ENCODE results near the gene TPSB2.
"Not testable (repeated sequence)": the region's sequence is repeated elsewhere in the genome, so short reads cannot be mapped to it uniquely, and the experiment has no call there.

TPSB2 gene

GRCh38 chr16:1225728-1226311 lies 4.2 kb downstream of the TPSB2 start:
- peaks cover 0 to 11% of the 10 kb centered on the region in 2 experiments for H3K27me3 ChIP-seq (ENCODE audit: control insufficient read depth in 1 of 2, insufficient read depth in 1 of 2, low read length in 2 of 2)
- H3K4me3 ChIP-seq (ENCODE audit: insufficient read depth in 1 of 2, low read depth in 1 of 2, low read length in 2 of 2); H2BK120ac ChIP-seq (ENCODE audit: low read depth, low read length); H2BK5ac ChIP-seq (ENCODE audit: low read depth, low read length, poor library complexity, severe bottlenecking); H4K91ac ChIP-seq (ENCODE audit: low read length); H3K4me1 ChIP-seq (ENCODE audit: control insufficient read depth, insufficient read depth, low read depth, low read length); H3K79me1 ChIP-seq (replicated peaks; ENCODE audit: low read length, poor library complexity, severe bottlenecking); H3K9ac ChIP-seq (ENCODE audit: low read length); H4K8ac ChIP-seq (ENCODE audit: low read length); H2AFZ ChIP-seq (ENCODE audit: low read depth, low read length); H2BK15ac ChIP-seq (ENCODE audit: low read depth, poor library complexity, severe bottlenecking); H3K18ac ChIP-seq (ENCODE audit: low read depth in 1 of 2, low read length in 2 of 2); H3K4ac ChIP-seq (ENCODE audit: low read depth in 1 of 2, low read length in 2 of 2); H3K27ac ChIP-seq (ENCODE audit: low read length, poor library complexity, severe bottlenecking); H3K36me3 ChIP-seq (ENCODE audit: control insufficient read depth in 1 of 2, insufficient read depth in 2 of 2, low read depth in 1 of 2, low read length in 2 of 2); H3K14ac ChIP-seq (ENCODE audit: low read length in 2 of 2); H3K23ac ChIP-seq (ENCODE audit: low read length in 2 of 2); H3K4me2 ChIP-seq (ENCODE audit: low read length, poor library complexity, severe bottlenecking); DNase-seq; H3K9me3 ChIP-seq (ENCODE audit: control insufficient read depth, low read length); H2AK5ac ChIP-seq (ENCODE audit: low read length, severe bottlenecking); H2BK12ac ChIP-seq (ENCODE audit: low read length in 2 of 2): not testable (repeated sequence)
- WGBS = 72% methylated on average over 19 of the region's 24 CpGs

- no peak within 1 kb of the TSS for H3K14ac ChIP-seq (ENCODE audit: low read length in 2 of 2)
- H2BK12ac ChIP-seq (ENCODE audit: low read length in 2 of 2) = no peak within 1 kb of the TSS
- no peaks in the 10 kb centered on the region for H3K4me1 ChIP-seq (ENCODE audit: control insufficient read depth, insufficient read depth, low read depth, low read length)
- peaks cover 0 to 11% of the 10 kb centered on the region in 2 experiments for H3K27me3 ChIP-seq (ENCODE audit: control insufficient read depth in 1 of 2, insufficient read depth in 1 of 2, low read length in 2 of 2)
- H3K4me3 ChIP-seq (ENCODE audit: insufficient read depth in 1 of 2, low read depth in 1 of 2, low read length in 2 of 2) = no peak within 1 kb of the TSS
- DNase-seq = no peak
- peaks cover 0 to 3% of the 10 kb centered on the region in 2 experiments for H3K36me3 ChIP-seq (ENCODE audit: control insufficient read depth in 1 of 2, insufficient read depth in 2 of 2, low read depth in 1 of 2, low read length in 2 of 2)
- no peak within 1 kb of the TSS for H3K18ac ChIP-seq (ENCODE audit: low read depth in 1 of 2, low read length in 2 of 2)
- H2BK5ac ChIP-seq (ENCODE audit: low read depth, low read length, poor library complexity, severe bottlenecking) = no peak within 1 kb of the TSS
- no peak within 1 kb of the TSS for H3K9ac ChIP-seq (ENCODE audit: low read length)
- H4K91ac ChIP-seq (ENCODE audit: low read length) = no peak within 1 kb of the TSS
- no peak within 1 kb of the TSS for H2BK15ac ChIP-seq (ENCODE audit: low read depth, poor library complexity, severe bottlenecking)
- H2BK120ac ChIP-seq (ENCODE audit: low read depth, low read length) = no peak within 1 kb of the TSS
- H3K79me1 ChIP-seq (replicated peaks; ENCODE audit: low read length, poor library complexity, severe bottlenecking) = no peaks in the 10 kb centered on the region
- no peak within 1 kb of the TSS for H2AK5ac ChIP-seq (ENCODE audit: low read length, severe bottlenecking)
- no peak within 1 kb of the TSS for H4K8ac ChIP-seq (ENCODE audit: low read length)
- H3K23ac ChIP-seq (ENCODE audit: low read length in 2 of 2) = no peak within 1 kb of the TSS
- no peak within 1 kb of the TSS for H3K27ac ChIP-seq (ENCODE audit: low read length, poor library complexity, severe bottlenecking)
- WGBS = 69% methylated on average over 10 of the region's 10 CpGs
- H3K4me2 ChIP-seq (ENCODE audit: low read length, poor library complexity, severe bottlenecking) = no peak within 1 kb of the TSS
- H2AFZ ChIP-seq (ENCODE audit: low read depth, low read length) = no peak within 1 kb of the TSS
- no peak within 1 kb of the TSS for H3K4ac ChIP-seq (ENCODE audit: low read depth in 1 of 2, low read length in 2 of 2)
- no peaks in the 10 kb centered on the region for H3K9me3 ChIP-seq (ENCODE audit: control insufficient read depth, low read length)
These were observed 4.9 kb downstream of the TPSB2 start, which contains the start of gene TPSG1 for GRCh38 chr16:1225051-1225451. TPSG1 (minus strand) TSS chr16:1225268; CDS start chr16:1225252, 16 bp downstream.

GRCh38 chr16:1224558-1224957 lies 5.4 kb downstream of the TPSB2 start:
- no peak for DNase-seq
- H3K18ac ChIP-seq (ENCODE audit: low read depth in 1 of 2, low read length in 2 of 2) = no peak overlapping the region
- no peak overlapping the region for H2AFZ ChIP-seq (ENCODE audit: low read depth, low read length)
- H3K9ac ChIP-seq (ENCODE audit: low read length) = no peak overlapping the region
- no peak overlapping the region for H3K27ac ChIP-seq (ENCODE audit: low read length, poor library complexity, severe bottlenecking)
- no peaks in the 10 kb centered on the region for H3K79me1 ChIP-seq (replicated peaks; ENCODE audit: low read length, poor library complexity, severe bottlenecking)
- no peak overlapping the region for H2BK15ac ChIP-seq (ENCODE audit: low read depth, poor library complexity, severe bottlenecking)
- H2AK5ac ChIP-seq (ENCODE audit: low read length, severe bottlenecking) = no peak overlapping the region
- no peak overlapping the region for H3K23ac ChIP-seq (ENCODE audit: low read length in 2 of 2)
- no peak overlapping the region for H3K14ac ChIP-seq (ENCODE audit: low read length in 2 of 2)
- H3K4me3 ChIP-seq (ENCODE audit: insufficient read depth in 1 of 2, low read depth in 1 of 2, low read length in 2 of 2) = no peak overlapping the region
- whole genome bisulfite sequencing = 76% methylated on average over 9 of the region's 9 CpGs
- peaks cover 0 to 3% of the 10 kb centered on the region in 2 experiments for H3K36me3 ChIP-seq (ENCODE audit: control insufficient read depth in 1 of 2, insufficient read depth in 2 of 2, low read depth in 1 of 2, low read length in 2 of 2)
- no peak overlapping the region for H4K91ac ChIP-seq (ENCODE audit: low read length)
- H4K8ac ChIP-seq (ENCODE audit: low read length) = no peak overlapping the region
- no peak overlapping the region for H2BK120ac ChIP-seq (ENCODE audit: low read depth, low read length)
- H3K27me3 ChIP-seq (ENCODE audit: control insufficient read depth in 1 of 2, insufficient read depth in 1 of 2, low read length in 2 of 2) = peaks cover 0 to 11% of the 10 kb centered on the region in 2 experiments
- H2BK12ac ChIP-seq (ENCODE audit: low read length in 2 of 2) = no peak overlapping the region
- H2BK5ac ChIP-seq (ENCODE audit: low read depth, low read length, poor library complexity, severe bottlenecking) = no peak overlapping the region
- no peak overlapping the region for H3K4me2 ChIP-seq (ENCODE audit: low read length, poor library complexity, severe bottlenecking)
- no peaks in the 10 kb centered on the region for H3K9me3 ChIP-seq (ENCODE audit: control insufficient read depth, low read length)
- H3K4me1 ChIP-seq (ENCODE audit: control insufficient read depth, insufficient read depth, low read depth, low read length) = no peaks in the 10 kb centered on the region
- H3K4ac ChIP-seq (ENCODE audit: low read depth in 1 of 2, low read length in 2 of 2) = no peak overlapping the region

- no peak overlapping the region for H3K23ac ChIP-seq (ENCODE audit: low read length in 2 of 2)
- no peak overlapping the region for H2BK5ac ChIP-seq (ENCODE audit: low read depth, low read length, poor library complexity, severe bottlenecking)
- no peak overlapping the region for H3K9ac ChIP-seq (ENCODE audit: low read length)
- DNase-seq = no peak
- H3K4me3 ChIP-seq (ENCODE audit: insufficient read depth in 1 of 2, low read depth in 1 of 2, low read length in 2 of 2) = no peak overlapping the region
- no peak overlapping the region for H2BK15ac ChIP-seq (ENCODE audit: low read depth, poor library complexity, severe bottlenecking)
- 91% methylated on average over 34 of the region's 38 CpGs for WGBS
- H3K9me3 ChIP-seq (ENCODE audit: control insufficient read depth, low read length) = no peaks in the 10 kb centered on the region
- no peaks in the 10 kb centered on the region for H3K79me1 ChIP-seq (replicated peaks; ENCODE audit: low read length, poor library complexity, severe bottlenecking)
- H3K27me3 ChIP-seq (ENCODE audit: control insufficient read depth in 1 of 2, insufficient read depth in 1 of 2, low read length in 2 of 2) = peaks cover 0 to 11% of the 10 kb centered on the region in 2 experiments
- H3K27ac ChIP-seq (ENCODE audit: low read length, poor library complexity, severe bottlenecking) = no peak overlapping the region
- no peak overlapping the region for H3K4me2 ChIP-seq (ENCODE audit: low read length, poor library complexity, severe bottlenecking)
- no peak overlapping the region for H3K4ac ChIP-seq (ENCODE audit: low read depth in 1 of 2, low read length in 2 of 2)
- H2AK5ac ChIP-seq (ENCODE audit: low read length, severe bottlenecking) = no peak overlapping the region
- H3K4me1 ChIP-seq (ENCODE audit: control insufficient read depth, insufficient read depth, low read depth, low read length) = no peaks in the 10 kb centered on the region
- H4K8ac ChIP-seq (ENCODE audit: low read length) = no peak overlapping the region
- peak overlapping the region; percentile 39 for H4K91ac ChIP-seq (ENCODE audit: low read length)
- H2BK12ac ChIP-seq (ENCODE audit: low read length in 2 of 2) = no peak overlapping the region
- no peak overlapping the region for H3K18ac ChIP-seq (ENCODE audit: low read depth in 1 of 2, low read length in 2 of 2)
- no peak overlapping the region for H3K14ac ChIP-seq (ENCODE audit: low read length in 2 of 2)
- H3K36me3 ChIP-seq (ENCODE audit: control insufficient read depth in 1 of 2, insufficient read depth in 2 of 2, low read depth in 1 of 2, low read length in 2 of 2) = peaks cover 0 to 5% of the 10 kb centered on the region in 2 experiments
- no peak overlapping the region for H2BK120ac ChIP-seq (ENCODE audit: low read depth, low read length)
- no peak overlapping the region for H2AFZ ChIP-seq (ENCODE audit: low read depth, low read length)
These were observed 6.4 kb downstream of the TPSB2 start for GRCh38 chr16:1223355-1224214.

All from mesenchymal stem cell (in vitro differentiated cells and primary cell).